SU-DHL-6 (cell line): ENCODE measurements around the gene FAM9B.

Experiments used
- CTCF ChIP-seq: fragments of 200-600 bp; sonication (generic); IDR thresholded peaks from one replicate; pipeline ENCODE4 v1.5.1; 2017; ENCODE audit warnings: antibody characterized with exemption, mild to moderate bottlenecking, low read length, moderate library complexity; ENCODE audit not compliant: insufficient read depth, poor library complexity, severe bottlenecking
- EZH2phosphoT487 ChIP-seq: fragments of 200-600 bp; sonication (generic), shearing (Covaris generic); conservative IDR thresholded peaks from 2 replicates; pipeline ENCODE4 v1.6.1; 2018; ENCODE audit warnings: mild to moderate bottlenecking, antibody characterized with exemption, low read length, moderate library complexity, mixed read lengths

GRCh38 chrX:9064694-9065093, 30.8 kb upstream of the FAM9B start:
- TF ChIP-seq CTCF (no peak), EZH2phosphoT487 (no peak)
